WERI-Rb-1 (cell line): ENCODE measurements around the gene SYNC.

ENCODE experiments used
- DNase-seq: peaks from one replicate; pipeline ENCODE4 v3.0.0-alpha.2; 2020
- H3K27ac ChIP-seq: fragments of 250-450 bp; sonication (Bioruptor Pico); 2 replicates; pipeline ENCODE4 v1.5.1; 2020; ENCODE audit warnings: mild to moderate bottlenecking, moderate library complexity
- H3K27me3 ChIP-seq: fragments of 250-450 bp; sonication (Bioruptor Pico); 2 replicates; pipeline ENCODE4 v1.5.1; 2021; ENCODE audit warnings: mild to moderate bottlenecking, low read depth, moderate library complexity; ENCODE audit not compliant: insufficient read depth, severe bottlenecking
- H3K36me3 ChIP-seq: fragments of 250-450 bp; sonication (Bioruptor Pico); 2 replicates; pipeline ENCODE4 v1.5.1; 2020; ENCODE audit warnings: mild to moderate bottlenecking, moderate library complexity
- H3K4me3 ChIP-seq: 2 replicates; pipeline ENCODE4 v1.5.1; 2011; ENCODE audit warnings: low read depth, mild to moderate bottlenecking, control low read depth, low read length
- H3K9me3 ChIP-seq: fragments of 250-450 bp; sonication (Bioruptor Pico); 2 replicates; pipeline ENCODE4 v1.5.1; 2021; ENCODE audit warnings: mild to moderate bottlenecking, moderate library complexity; ENCODE audit not compliant: severe bottlenecking
- CTCF ChIP-seq: IDR thresholded peaks from 2 replicates; pipeline ENCODE4 v1.5.1; 2011; ENCODE audit warnings: low read depth, mild to moderate bottlenecking, control low read depth, inconsistent platforms, low read length

The SYNC gene

DNA sequence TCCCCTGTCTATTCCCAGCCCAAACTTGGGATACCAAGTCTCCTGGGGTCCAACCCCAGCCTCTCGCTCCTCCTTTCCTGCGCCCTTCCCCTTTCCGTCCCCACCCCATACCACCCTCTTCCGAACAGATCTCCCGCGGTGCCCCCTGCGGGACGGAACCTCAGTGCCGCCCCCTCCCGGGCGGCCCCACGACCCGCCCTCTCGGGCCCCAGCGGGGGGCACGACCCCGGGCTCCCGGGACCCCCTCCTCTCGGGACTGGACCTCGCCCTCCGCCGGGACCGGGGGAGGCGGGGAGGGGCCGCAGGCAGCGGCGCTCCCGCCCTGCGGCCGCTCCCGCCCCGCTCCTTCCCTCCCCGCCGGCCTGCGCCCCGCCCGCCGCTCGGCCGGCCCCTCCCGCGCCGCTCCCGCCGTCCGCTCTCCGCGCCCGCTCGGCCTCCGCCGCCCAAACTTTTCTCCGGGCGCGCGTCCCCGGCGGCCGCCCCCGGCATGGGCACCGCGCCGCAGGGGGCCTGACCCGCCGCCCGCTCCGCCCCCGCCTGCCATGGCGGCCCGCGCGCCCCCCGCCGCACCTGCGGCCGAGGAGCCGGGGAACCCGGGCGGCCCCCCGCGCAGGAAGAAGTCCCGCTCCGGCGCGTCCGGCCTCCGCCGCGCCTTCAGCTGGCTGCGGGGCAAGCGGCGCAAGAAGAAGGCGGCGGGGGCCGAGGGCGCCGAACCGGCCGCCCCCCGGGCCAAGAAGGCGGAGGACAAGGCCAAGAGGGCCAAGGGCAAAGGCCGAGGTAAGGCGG lies 39.0 kb upstream of the SYNC start:
- DNase-seq = peak; percentile 43
- TF ChIP-seq CTCF = peak; percentile 60

GRCh38 chr1:32741059-32741412 lies 38.5 kb upstream of the SYNC start:
- TF ChIP-seq CTCF = no peak

More for the DNA sequence above, 39.0 kb upstream of the SYNC start:
- no peaks in the 10 kb centered on the region; the same call in 1 of the 2 replicates for H3K36me3 ChIP-seq
- H3K27me3 ChIP-seq = no peaks in the 10 kb centered on the region
- peak overlapping the region; percentile 68 for H3K4me3 ChIP-seq
- H3K9me3 ChIP-seq = no peaks in the 10 kb centered on the region
- peak overlapping the region; percentile 74 for H3K27ac ChIP-seq

GRCh38 chr1:32736812-32737791 lies 34.5 kb upstream of the SYNC start:
- no peak for DNase-seq
- Histone ChIP-seq H3K9me3 (no peaks in the 10 kb centered on the region), H3K27me3 (no peaks in the 10 kb centered on the region), H3K36me3 (no peaks in the 10 kb centered on the region), H3K27ac (no peak overlapping the region), H3K4me3 (no peak overlapping the region)
- no peak for TF ChIP-seq CTCF

More at GRCh38 chr1:32741059-32741412, 38.5 kb upstream of the SYNC start:
- Histone ChIP-seq H3K27ac (peak overlapping the region; percentile 50), H3K4me3 (peak overlapping the region; percentile 64), H3K27me3 (no peaks in the 10 kb centered on the region), H3K36me3 (no peaks in the 10 kb centered on the region), H3K9me3 (no peaks in the 10 kb centered on the region)
- DNase-seq = no peak

DNA sequence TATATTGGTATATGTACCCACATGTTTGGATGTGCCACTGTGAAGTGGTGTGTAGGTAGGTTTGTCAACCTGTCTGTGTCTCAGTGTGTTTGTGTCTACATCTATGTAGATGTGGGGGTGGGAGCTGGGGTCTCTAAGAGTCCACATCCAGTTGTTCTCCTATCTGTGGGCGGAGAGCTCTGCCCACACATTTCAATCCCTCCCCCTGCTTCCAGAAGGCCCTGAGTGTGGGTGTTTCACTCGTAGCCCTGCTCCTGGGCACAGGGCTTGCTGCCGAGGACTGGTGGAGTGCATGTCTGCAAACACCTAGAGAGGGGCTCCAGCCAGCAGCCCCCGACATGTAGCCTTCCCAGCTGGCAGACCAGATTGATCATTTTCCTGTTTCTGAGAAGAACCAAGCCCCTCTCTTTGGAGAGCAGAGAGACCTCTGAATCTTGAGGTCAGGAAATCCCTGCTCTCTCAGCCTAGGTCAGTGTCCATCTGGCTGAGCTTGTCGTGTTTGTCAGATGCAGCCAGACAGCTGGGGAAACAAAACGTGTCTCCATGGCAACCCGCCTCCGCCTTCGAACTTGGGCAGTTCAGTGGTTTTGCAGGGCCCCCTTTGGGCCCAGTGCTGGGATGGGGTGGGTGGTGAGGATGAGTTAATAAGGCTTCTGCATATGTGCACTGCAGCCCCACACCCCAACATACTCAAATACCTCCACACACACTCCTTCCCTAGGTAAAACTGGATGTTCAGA lies 31.2 kb upstream of the SYNC start:
- no peak overlapping the region for H3K4me3 ChIP-seq
- no peaks in the 10 kb centered on the region for H3K27me3 ChIP-seq
- DNase-seq = peak; percentile 44
- no peaks in the 10 kb centered on the region for H3K9me3 ChIP-seq
- H3K27ac ChIP-seq = no peak overlapping the region
- H3K36me3 ChIP-seq = no peaks in the 10 kb centered on the region
- TF ChIP-seq CTCF = no peak

GRCh38 chr1:32729254-32730046 lies 26.9 kb upstream of the SYNC start:
- no peak overlapping the region for H3K4me3 ChIP-seq
- no peaks in the 10 kb centered on the region for H3K9me3 ChIP-seq
- no peak for DNase-seq
- no peak overlapping the region for H3K27ac ChIP-seq
- peak; percentile 20; the same call in 1 of the 2 replicates for TF ChIP-seq CTCF
- no peaks in the 10 kb centered on the region for H3K27me3 ChIP-seq
- no peaks in the 10 kb centered on the region for H3K36me3 ChIP-seq
